Mesendoderm (in vitro differentiated cells): ENCODE results near the gene RFX2.

Source experiments
- DNase-seq: peaks from one replicate; pipeline ENCODE4 v3.0.0; 2013
- H2AK5ac ChIP-seq: 2 replicates; pipeline ENCODE4 v1.6.1; 2013; ENCODE audit warnings: low read length, inconsistent platforms
- H2BK120ac ChIP-seq: 2 replicates; pipeline ENCODE4 v1.6.1; 2013; ENCODE audit warnings: low read depth, mild to moderate bottlenecking, low read length, moderate library complexity, mixed read lengths
- H2BK15ac ChIP-seq: replicated peaks from 2 replicates; pipeline ENCODE4 v1.6.1; 2013; ENCODE audit warnings: low read depth, mild to moderate bottlenecking, moderate library complexity
- H2BK5ac ChIP-seq: 2 replicates; pipeline ENCODE4 v1.6.1; 2013; ENCODE audit warnings: low read length, inconsistent platforms
- H3K18ac ChIP-seq: 2 replicates; pipeline ENCODE4 v1.6.1; 2013; ENCODE audit warnings: mild to moderate bottlenecking, low read length, mixed read lengths
- H3K23ac ChIP-seq: one replicate; pipeline ENCODE4 v1.6.1; 2013; ENCODE audit warnings: low read length
- H3K27ac ChIP-seq: 2 replicates; pipeline ENCODE4 v1.5.1; 2013; ENCODE audit warnings: low read depth, mild to moderate bottlenecking, inconsistent platforms, low read length, moderate library complexity
- H3K27me3 ChIP-seq: 2 replicates; pipeline ENCODE4 v1.6.1; 2013; ENCODE audit warnings: low read length, control low read depth, mild to moderate bottlenecking, inconsistent platforms; ENCODE audit not compliant: insufficient read depth, poor library complexity
- H3K36me3 ChIP-seq: 2 replicates; pipeline ENCODE4 v1.6.1; 2013; ENCODE audit warnings: low read length, inconsistent platforms; ENCODE audit not compliant: control insufficient read depth, insufficient read depth
- H3K4ac ChIP-seq: one replicate; pipeline ENCODE4 v1.6.1; 2013; ENCODE audit warnings: low read depth, mild to moderate bottlenecking, low read length, moderate library complexity
- H3K4me1 ChIP-seq: 2 replicates; pipeline ENCODE4 v1.6.1; 2013; ENCODE audit warnings: low read depth, low read length, inconsistent platforms; ENCODE audit not compliant: control insufficient read depth
- H3K4me2 ChIP-seq: 2 replicates; pipeline ENCODE4 v1.6.1; 2013; ENCODE audit warnings: low read length
- H3K4me3 ChIP-seq: 2 replicates; pipeline ENCODE4 v1.5.1; 2013; ENCODE audit warnings: mild to moderate bottlenecking, low read length
- H3K56ac ChIP-seq: one replicate; pipeline ENCODE4 v1.6.1; 2013; ENCODE audit warnings: low read length
- H3K79me1 ChIP-seq: 2 replicates; pipeline ENCODE4 v1.6.1; 2013; ENCODE audit warnings: low read length, inconsistent platforms
- H3K79me2 ChIP-seq: 2 replicates; pipeline ENCODE4 v1.6.1; 2013; ENCODE audit warnings: mild to moderate bottlenecking, low read length; ENCODE audit not compliant: control insufficient read depth, insufficient read depth
- H3K9ac ChIP-seq: 2 replicates; pipeline ENCODE4 v1.6.1; 2013; ENCODE audit warnings: low read length, inconsistent platforms
- H4K5ac ChIP-seq: one replicate; pipeline ENCODE4 v1.6.1; 2013; ENCODE audit warnings: low read length
- H4K8ac ChIP-seq: one replicate; pipeline ENCODE4 v1.6.1; 2013; ENCODE audit warnings: low read depth, mild to moderate bottlenecking, control low read depth, low read length, moderate library complexity
- WGBS: extraction: QIAGEN DNeasy Blood & Tissue Kit; methylation state at CpG from one replicate; pipeline ENCODE4 v1.1.7; 2013; ENCODE audit warnings: low lambda C conversion rate, missing lambda C conversion rate; ENCODE audit not compliant: insufficient coverage; ENCODE audit errors: extremely low coverage; 5-methylcytosine and 5-hydroxymethylcytosine counted together

RFX2 gene

GRCh38 chr19:5996102-5996501, 114.2 kb downstream of the RFX2 start:
- no peaks in the 10 kb centered on the region for H3K79me1 ChIP-seq
- no peak overlapping the region for H3K4me2 ChIP-seq
- no peak overlapping the region for H3K18ac ChIP-seq
- H2BK120ac ChIP-seq = no peak overlapping the region
- no peak overlapping the region for H3K9ac ChIP-seq
- no peak overlapping the region for H3K4ac ChIP-seq
- H3K27ac ChIP-seq = no peak overlapping the region
- no peak overlapping the region for H2AK5ac ChIP-seq
- no peaks in the 10 kb centered on the region for H3K79me2 ChIP-seq
- H2BK15ac ChIP-seq = no peak overlapping the region
- no peak overlapping the region for H2BK5ac ChIP-seq
- H3K56ac ChIP-seq = no peak overlapping the region
- no peak overlapping the region for H4K5ac ChIP-seq
- H3K23ac ChIP-seq = no peak overlapping the region
- WGBS = no CpG with 5 or more reads among the region's 26 CpGs
- H4K8ac ChIP-seq = no peak overlapping the region
- H3K36me3 ChIP-seq = no peaks in the 10 kb centered on the region
- H3K4me3 ChIP-seq = no peak overlapping the region
- H3K27me3 ChIP-seq = no peaks in the 10 kb centered on the region
- DNase-seq = no peak
- H3K4me1 ChIP-seq = no peaks in the 10 kb centered on the region

- no peak overlapping the region for H2AK5ac ChIP-seq
- no peaks in the 10 kb centered on the region for H3K27me3 ChIP-seq
- no CpG with 5 or more reads among the region's 16 CpGs for WGBS
- no peak overlapping the region for H4K8ac ChIP-seq
- no peak for DNase-seq
- no peak overlapping the region for H2BK5ac ChIP-seq
- H4K5ac ChIP-seq = no peak overlapping the region
- H3K23ac ChIP-seq = no peak overlapping the region
- H3K18ac ChIP-seq = no peak overlapping the region
- H3K79me2 ChIP-seq = no peaks in the 10 kb centered on the region
- no peak overlapping the region for H3K4me2 ChIP-seq
- no peak overlapping the region for H3K4ac ChIP-seq
- no peaks in the 10 kb centered on the region for H3K79me1 ChIP-seq
- H2BK15ac ChIP-seq = no peak overlapping the region
- no peak overlapping the region for H3K9ac ChIP-seq
- no peak overlapping the region for H2BK120ac ChIP-seq
- H3K4me3 ChIP-seq = no peak overlapping the region
- no peak overlapping the region for H3K27ac ChIP-seq
- no peaks in the 10 kb centered on the region for H3K4me1 ChIP-seq
- no peak overlapping the region for H3K56ac ChIP-seq
- no peaks in the 10 kb centered on the region for H3K36me3 ChIP-seq
These were observed 114.7 kb downstream of the RFX2 start for GRCh38 chr19:5995606-5996005.

- Histone ChIP-seq H3K4ac (no peak overlapping the region), H3K27me3 (no peaks in the 10 kb centered on the region), H3K79me1 (no peaks in the 10 kb centered on the region), H3K27ac (no peak overlapping the region), H2BK15ac (no peak overlapping the region), H2BK5ac (no peak overlapping the region), H3K4me2 (no peak overlapping the region), H3K79me2 (no peaks in the 10 kb centered on the region), H3K4me3 (no peak overlapping the region), H2BK120ac (no peak overlapping the region), H3K36me3 (no peaks in the 10 kb centered on the region), H3K4me1 (no peaks in the 10 kb centered on the region), H3K9ac (no peak overlapping the region), H2AK5ac (no peak overlapping the region), H3K18ac (no peak overlapping the region), H3K56ac (no peak overlapping the region), H3K23ac (no peak overlapping the region), H4K8ac (no peak overlapping the region), H4K5ac (no peak overlapping the region)
- no CpG with 5 or more reads among the region's 29 CpGs for WGBS
- no peak for DNase-seq
These were observed 115.7 kb downstream of the RFX2 start for GRCh38 chr19:5994405-5995165.

- no peak for DNase-seq
- Histone ChIP-seq H3K9ac (no peak overlapping the region), H3K4me1 (no peaks in the 10 kb centered on the region), H4K5ac (no peak overlapping the region), H3K79me1 (no peaks in the 10 kb centered on the region), H2AK5ac (no peak overlapping the region), H2BK5ac (no peak overlapping the region), H3K4ac (no peak overlapping the region), H3K56ac (no peak overlapping the region), H3K27ac (no peak overlapping the region), H3K79me2 (no peaks in the 10 kb centered on the region), H3K23ac (no peak overlapping the region), H3K4me2 (no peak overlapping the region), H2BK15ac (no peak overlapping the region), H3K18ac (no peak overlapping the region), H3K36me3 (no peaks in the 10 kb centered on the region), H2BK120ac (no peak overlapping the region), H3K4me3 (no peak overlapping the region), H4K8ac (no peak overlapping the region), H3K27me3 (no peaks in the 10 kb centered on the region)
- WGBS = no CpG with 5 or more reads among the region's 30 CpGs
These were observed 116.5 kb downstream of the RFX2 start for GRCh38 chr19:5993648-5994358.

GRCh38 chr19:5993201-5993600, 117.1 kb downstream of the RFX2 start:
- no CpG with 5 or more reads among the region's 13 CpGs for WGBS
- H3K4me3 ChIP-seq = no peak overlapping the region

More at GRCh38 chr19:5993201-5993600, 117.1 kb downstream of the RFX2 start:
- H3K4me1 ChIP-seq = no peaks in the 10 kb centered on the region
- H3K4me2 ChIP-seq = no peak overlapping the region
- no peak overlapping the region for H3K23ac ChIP-seq
- H4K8ac ChIP-seq = no peak overlapping the region
- H4K5ac ChIP-seq = no peak overlapping the region
- no peaks in the 10 kb centered on the region for H3K79me2 ChIP-seq
- H3K79me1 ChIP-seq = no peaks in the 10 kb centered on the region
- H3K9ac ChIP-seq = no peak overlapping the region
- no peak overlapping the region for H3K18ac ChIP-seq
- no peak overlapping the region for H2BK15ac ChIP-seq
- no peak overlapping the region for H3K27ac ChIP-seq
- no peak overlapping the region for H3K4ac ChIP-seq
- H2BK5ac ChIP-seq = no peak overlapping the region
- H3K56ac ChIP-seq = no peak overlapping the region
- DNase-seq = no peak
- no peaks in the 10 kb centered on the region for H3K27me3 ChIP-seq
- H3K36me3 ChIP-seq = no peaks in the 10 kb centered on the region
- H2AK5ac ChIP-seq = no peak overlapping the region
- no peak overlapping the region for H2BK120ac ChIP-seq
